ENCODE measurements around the gene RAD54L.
A peak's percentile ranks its signal among the peaks of the same experiment; 100 is the strongest.

The RAD54L gene

GRCh38 chr1:46300673-46301405 lies 53.3 kb downstream of the RAD54L start:
- TF ChIP-seq CTCF (IDR thresholded peaks at IDR 0.05; ENCODE audit: unreplicated experiment in 3 of 3) = no peak

GRCh38 chr1:46301406-46301807 lies 53.8 kb downstream of the RAD54L start:
- Mint-ChIP-seq H3K27me3 (ENCODE audit: low read depth) (no peaks in the 10 kb centered on the region), H3K4me3 (peak overlapping the region; percentile 98 to 99 (median 99))

More at GRCh38 chr1:46300673-46301405, 53.3 kb downstream of the RAD54L start:
- peaks cover 30% of the 10 kb centered on the region for H3K36me3 Mint-ChIP-seq (ENCODE audit: low read depth)
- peak overlapping the region; percentile 100 for H3K27ac Mint-ChIP-seq
- H3K4me3 Mint-ChIP-seq = peak overlapping the region; percentile 98 to 99 (median 99)
- H3K27me3 Mint-ChIP-seq (ENCODE audit: low read depth) = no peaks in the 10 kb centered on the region
- no peaks in the 10 kb centered on the region for H3K9me3 Mint-ChIP-seq
- peaks cover 33% of the 10 kb centered on the region for H3K4me1 Mint-ChIP-seq

GRCh38 chr1:46301808-46302640 lies 54.5 kb downstream of the RAD54L start:
- peak overlapping the region; percentile 100 for H3K27ac Mint-ChIP-seq
- peaks cover 38% of the 10 kb centered on the region for H3K4me1 Mint-ChIP-seq
- no peaks in the 10 kb centered on the region for H3K27me3 Mint-ChIP-seq (ENCODE audit: low read depth)
- peak overlapping the region; percentile 98 to 99 (median 99) for H3K4me3 Mint-ChIP-seq
- TF ChIP-seq CTCF (IDR thresholded peaks at IDR 0.05; ENCODE audit: unreplicated experiment in 3 of 3) = peak in 2 of 3 experiments; percentile 11 to 26
- H3K9me3 Mint-ChIP-seq = no peaks in the 10 kb centered on the region
- H3K36me3 Mint-ChIP-seq (ENCODE audit: low read depth) = peaks cover 18% of the 10 kb centered on the region

More at GRCh38 chr1:46301406-46301807, 53.8 kb downstream of the RAD54L start:
- peaks cover 38% of the 10 kb centered on the region for H3K4me1 Mint-ChIP-seq
- TF ChIP-seq CTCF (IDR thresholded peaks at IDR 0.05; ENCODE audit: unreplicated experiment in 3 of 3) = no peak
- H3K27ac Mint-ChIP-seq = peak overlapping the region; percentile 100
- H3K9me3 Mint-ChIP-seq = no peaks in the 10 kb centered on the region
- H3K36me3 Mint-ChIP-seq (ENCODE audit: low read depth) = peaks cover 25% of the 10 kb centered on the region

- Mint-ChIP-seq H3K9me3 (no peaks in the 10 kb centered on the region), H3K4me1 (peaks cover 43% of the 10 kb centered on the region), H3K27ac (peak overlapping the region; percentile 100), H3K36me3 (ENCODE audit: low read depth) (peaks cover 17% of the 10 kb centered on the region), H3K27me3 (ENCODE audit: low read depth) (no peaks in the 10 kb centered on the region), H3K4me3 (peak overlapping the region; percentile 98 to 99 (median 99))
- TF ChIP-seq CTCF (IDR thresholded peaks at IDR 0.05; ENCODE audit: unreplicated experiment in 3 of 3) = no peak
These were observed 55.1 kb downstream of the RAD54L start for GRCh38 chr1:46302641-46303037.

GRCh38 chr1:46303038-46303871 lies 55.7 kb downstream of the RAD54L start, which contains the start of the genes LRRC41 and UQCRH:
Gene LRRC41 (minus strand): TSS chr1:46303616. CDS start chr1:46303322, 294 bp downstream.
Gene UQCRH (plus strand): TSS chr1:46303698. CDS start chr1:46303767, 69 bp downstream.
- Mint-ChIP-seq H3K27ac (peak within 1 kb of the TSS; percentile 100), H3K27me3 (ENCODE audit: low read depth) (no peaks in the 10 kb centered on the region)

More at GRCh38 chr1:46303038-46303871, 55.7 kb downstream of the RAD54L start, which contains the start of the genes LRRC41 and UQCRH:
- H3K9me3 Mint-ChIP-seq = no peaks in the 10 kb centered on the region
- peak within 1 kb of the TSS; percentile 98 to 99 (median 99) for H3K4me3 Mint-ChIP-seq
- peaks cover 18% of the 10 kb centered on the region for H3K36me3 Mint-ChIP-seq (ENCODE audit: low read depth)
- H3K4me1 Mint-ChIP-seq = peaks cover 39% of the 10 kb centered on the region
- TF ChIP-seq CTCF (IDR thresholded peaks at IDR 0.05; ENCODE audit: unreplicated experiment in 3 of 3) = no peak

Measured in nephron (organoid).